ENCODE data around the gene FAM180A.

The FAM180A gene

GRCh38 chr7:135718794-135719437 is 29.7 kb downstream of the FAM180A start:
- Histone ChIP-seq H3K4me1 (ENCODE audit: insufficient read depth, insufficient read length) (no peaks in the 10 kb centered on the region), H3K9me3 (ENCODE audit: insufficient read depth, low read length) (no peaks in the 10 kb centered on the region), H3K36me3 (ENCODE audit: insufficient read depth, insufficient read length, low read length) (no peaks in the 10 kb centered on the region), H3K9ac (ENCODE audit: insufficient read length, low read depth) (no peak overlapping the region), H3K4me3 (ENCODE audit: insufficient read length, low read depth) (no peak overlapping the region), H3K27me3 (ENCODE audit: insufficient read depth, insufficient read length) (no peaks in the 10 kb centered on the region)
- TF ChIP-seq SUZ12 (IDR thresholded peaks at IDR 0.05; ENCODE audit: extremely low read depth, insufficient read depth, insufficient read length), result no peak
- no peak for TF ChIP-seq ZNF274 (IDR thresholded peaks at IDR 0.05; ENCODE audit: low read depth, low read length)
- no peak for TF ChIP-seq YY1 (IDR thresholded peaks at IDR 0.05; ENCODE audit: insufficient read depth, insufficient read length)
- DNase-seq (ENCODE audit: low read depth, low spot score), result no peak

DNA sequence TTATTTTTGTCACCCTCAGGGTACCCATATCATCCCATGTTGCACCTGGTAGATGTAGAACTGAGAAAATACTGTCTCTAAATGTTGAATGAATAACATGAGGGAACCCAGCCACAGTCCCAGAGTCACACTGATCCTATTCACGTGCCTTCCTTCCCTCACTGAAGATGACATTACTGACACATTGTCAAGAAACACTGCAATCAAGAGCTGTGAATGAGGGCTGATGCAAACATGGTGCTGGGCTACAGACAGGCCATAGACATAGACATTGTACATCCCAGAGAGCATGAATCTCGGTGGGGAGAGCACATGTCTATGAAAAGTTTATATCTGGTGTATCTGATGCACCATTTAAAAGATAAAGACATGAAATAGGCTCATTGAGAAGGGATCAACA is 30.4 kb downstream of the FAM180A start:
- no peak overlapping the region for H3K4me3 ChIP-seq (ENCODE audit: insufficient read length, low read depth)
- no peak for TF ChIP-seq ZNF274 (IDR thresholded peaks at IDR 0.05; ENCODE audit: low read depth, low read length)
- no peak for TF ChIP-seq SUZ12 (IDR thresholded peaks at IDR 0.05; ENCODE audit: extremely low read depth, insufficient read depth, insufficient read length)
- no peak for TF ChIP-seq YY1 (IDR thresholded peaks at IDR 0.05; ENCODE audit: insufficient read depth, insufficient read length)
- no peak overlapping the region for H3K9ac ChIP-seq (ENCODE audit: insufficient read length, low read depth)
- H3K4me1 ChIP-seq (ENCODE audit: insufficient read depth, insufficient read length), result no peaks in the 10 kb centered on the region
- no peaks in the 10 kb centered on the region for H3K27me3 ChIP-seq (ENCODE audit: insufficient read depth, insufficient read length)
- H3K9me3 ChIP-seq (ENCODE audit: insufficient read depth, low read length), result no peaks in the 10 kb centered on the region
- DNase-seq (ENCODE audit: low read depth, low spot score), result no peak
- H3K36me3 ChIP-seq (ENCODE audit: insufficient read depth, insufficient read length, low read length), result no peaks in the 10 kb centered on the region

- Histone ChIP-seq H3K4me1 (ENCODE audit: insufficient read depth, insufficient read length) (no peaks in the 10 kb centered on the region), H3K4me3 (ENCODE audit: insufficient read length, low read depth) (no peak overlapping the region), H3K36me3 (ENCODE audit: insufficient read depth, insufficient read length, low read length) (no peaks in the 10 kb centered on the region), H3K9ac (ENCODE audit: insufficient read length, low read depth) (no peak overlapping the region), H3K27me3 (ENCODE audit: insufficient read depth, insufficient read length) (no peaks in the 10 kb centered on the region), H3K9me3 (ENCODE audit: insufficient read depth, low read length) (no peaks in the 10 kb centered on the region)
- TF ChIP-seq SUZ12 (IDR thresholded peaks at IDR 0.05; ENCODE audit: extremely low read depth, insufficient read depth, insufficient read length) (no peak), YY1 (IDR thresholded peaks at IDR 0.05; ENCODE audit: insufficient read depth, insufficient read length) (no peak)
- no peak for DNase-seq (ENCODE audit: low read depth, low spot score)
Observed at GRCh38 chr7:135717693-135718092, 30.9 kb downstream of the FAM180A start.

DNA sequence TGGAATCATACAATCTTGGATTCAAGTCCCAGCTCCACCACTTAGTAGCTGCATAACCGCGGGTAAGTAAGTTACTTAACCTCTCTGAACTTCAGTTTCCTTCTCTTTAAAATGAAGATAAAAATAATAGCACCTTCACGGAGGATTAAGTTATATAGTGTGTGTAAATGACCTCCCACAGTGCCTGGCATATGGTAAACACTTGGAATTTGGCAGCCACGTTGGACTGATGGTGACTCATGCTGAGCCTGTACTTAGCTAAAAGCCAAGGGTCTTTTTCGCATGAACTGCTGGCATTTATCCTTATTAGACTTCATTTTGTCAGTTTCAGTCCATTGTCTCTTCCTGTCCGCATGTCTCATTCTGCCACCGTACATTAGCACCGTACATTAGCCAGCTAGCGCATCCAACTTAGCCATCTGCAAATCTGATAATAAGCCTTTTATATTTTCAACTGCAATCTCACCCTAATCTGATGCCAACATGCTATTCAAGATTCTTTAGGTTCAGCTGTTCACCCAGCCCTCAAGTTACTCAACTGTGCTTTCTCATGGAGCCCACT is 31.9 kb downstream of the FAM180A start:
- DNase-seq (ENCODE audit: low read depth, low spot score), result no peak

GRCh38 chr7:135715673-135716072 is 32.9 kb downstream of the FAM180A start:
- no peak overlapping the region for H3K4me3 ChIP-seq (ENCODE audit: insufficient read length, low read depth)
- no peak overlapping the region for H3K9ac ChIP-seq (ENCODE audit: insufficient read length, low read depth)
- TF ChIP-seq ZNF274 (IDR thresholded peaks at IDR 0.05; ENCODE audit: low read depth, low read length) (no peak), SUZ12 (IDR thresholded peaks at IDR 0.05; ENCODE audit: extremely low read depth, insufficient read depth, insufficient read length) (no peak), YY1 (IDR thresholded peaks at IDR 0.05; ENCODE audit: insufficient read depth, insufficient read length) (no peak)
- H3K4me1 ChIP-seq (ENCODE audit: insufficient read depth, insufficient read length), result peaks cover 5% of the 10 kb centered on the region
- no peaks in the 10 kb centered on the region for H3K9me3 ChIP-seq (ENCODE audit: insufficient read depth, low read length)
- H3K36me3 ChIP-seq (ENCODE audit: insufficient read depth, insufficient read length, low read length), result no peaks in the 10 kb centered on the region
- no peaks in the 10 kb centered on the region for H3K27me3 ChIP-seq (ENCODE audit: insufficient read depth, insufficient read length)
- DNase-seq (ENCODE audit: low read depth, low spot score), result no peak

More for the DNA sequence above, 31.9 kb downstream of the FAM180A start:
- Histone ChIP-seq H3K9me3 (ENCODE audit: insufficient read depth, low read length) (no peaks in the 10 kb centered on the region), H3K4me1 (ENCODE audit: insufficient read depth, insufficient read length) (peaks cover 2% of the 10 kb centered on the region), H3K4me3 (ENCODE audit: insufficient read length, low read depth) (no peak overlapping the region), H3K9ac (ENCODE audit: insufficient read length, low read depth) (no peak overlapping the region), H3K36me3 (ENCODE audit: insufficient read depth, insufficient read length, low read length) (no peaks in the 10 kb centered on the region), H3K27me3 (ENCODE audit: insufficient read depth, insufficient read length) (no peaks in the 10 kb centered on the region)
- TF ChIP-seq ZNF274 (IDR thresholded peaks at IDR 0.05; ENCODE audit: low read depth, low read length), result no peak
- TF ChIP-seq YY1 (IDR thresholded peaks at IDR 0.05; ENCODE audit: insufficient read depth, insufficient read length), result no peak
- TF ChIP-seq SUZ12 (IDR thresholded peaks at IDR 0.05; ENCODE audit: extremely low read depth, insufficient read depth, insufficient read length), result no peak

GRCh38 chr7:135715055-135715522 is 33.5 kb downstream of the FAM180A start:
- TF ChIP-seq ZNF274 (IDR thresholded peaks at IDR 0.05; ENCODE audit: low read depth, low read length) (no peak), YY1 (IDR thresholded peaks at IDR 0.05; ENCODE audit: insufficient read depth, insufficient read length) (no peak), SUZ12 (IDR thresholded peaks at IDR 0.05; ENCODE audit: extremely low read depth, insufficient read depth, insufficient read length) (no peak)
- Histone ChIP-seq H3K4me1 (ENCODE audit: insufficient read depth, insufficient read length) (peaks cover 5% of the 10 kb centered on the region), H3K4me3 (ENCODE audit: insufficient read length, low read depth) (no peak overlapping the region), H3K9ac (ENCODE audit: insufficient read length, low read depth) (no peak overlapping the region), H3K27me3 (ENCODE audit: insufficient read depth, insufficient read length) (no peaks in the 10 kb centered on the region), H3K9me3 (ENCODE audit: insufficient read depth, low read length) (no peaks in the 10 kb centered on the region), H3K36me3 (ENCODE audit: insufficient read depth, insufficient read length, low read length) (no peaks in the 10 kb centered on the region)
- no peak for DNase-seq (ENCODE audit: low read depth, low spot score)

DNA sequence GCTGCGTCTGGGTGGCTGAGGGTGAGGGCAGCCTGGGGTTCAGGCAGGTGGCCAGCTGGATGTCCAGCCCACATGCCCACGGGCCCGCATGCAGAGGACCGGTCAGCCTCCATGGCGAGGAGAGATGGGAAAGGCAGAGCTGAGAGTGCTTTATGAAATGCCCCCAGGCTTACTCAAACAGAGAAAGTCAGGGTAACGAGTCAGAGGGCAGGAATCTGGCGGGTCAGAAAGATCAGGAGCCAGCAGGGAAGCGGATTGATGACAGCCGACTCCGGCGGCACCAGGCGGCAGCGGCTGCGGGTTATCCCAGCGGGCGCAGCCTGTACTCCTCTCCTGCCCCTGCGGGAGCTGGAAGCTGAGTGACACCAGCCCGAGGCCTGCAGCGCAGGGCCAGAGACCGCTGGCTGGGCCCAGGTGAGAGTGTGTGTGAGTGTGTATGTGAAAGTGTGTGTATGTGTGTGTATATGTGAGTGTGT is 34.0 kb downstream of the FAM180A start:
- peak; percentile 51 for DNase-seq (ENCODE audit: low read depth, low spot score)
- Histone ChIP-seq H3K4me3 (ENCODE audit: insufficient read length, low read depth) (no peak overlapping the region), H3K27me3 (ENCODE audit: insufficient read depth, insufficient read length) (no peaks in the 10 kb centered on the region), H3K4me1 (ENCODE audit: insufficient read depth, insufficient read length) (peaks cover 5% of the 10 kb centered on the region), H3K9ac (ENCODE audit: insufficient read length, low read depth) (no peak overlapping the region), H3K9me3 (ENCODE audit: insufficient read depth, low read length) (no peaks in the 10 kb centered on the region), H3K36me3 (ENCODE audit: insufficient read depth, insufficient read length, low read length) (no peaks in the 10 kb centered on the region)
- TF ChIP-seq ZNF274 (IDR thresholded peaks at IDR 0.05; ENCODE audit: low read depth, low read length) (no peak), SUZ12 (IDR thresholded peaks at IDR 0.05; ENCODE audit: extremely low read depth, insufficient read depth, insufficient read length) (no peak), YY1 (IDR thresholded peaks at IDR 0.05; ENCODE audit: insufficient read depth, insufficient read length) (no peak)
